Measurements from ENCODE around the gene TLCD3B. TPM values are rescaled to one million over a fixed set of nuclear protein-coding genes. Genes with fewer than 3 reads are reported as not detected.

TLCD3B gene
- total RNA-seq, 4 donors from 2014 or later: 0.27 TPM; not detected in 3

- intact Hi-C loops (cut with DNase I; ENCODE audit: low total_unique reads) (loop anchor here (10.0 kb wide), 1 partner anchor 544 kb away; the partner anchor contains the start of gene ZNF747), in situ Hi-C loops (cut with MboI; ENCODE audit: low sequenced_read_pairs in 4 of 4) (no loop called here)
- H3K36me3 ChIP-seq: peaks cover 0 to 80% of the 10 kb centered on the region in 2 donors
Measured at GRCh38 chr16:29990883-29991570, 40.0 kb downstream of the TLCD3B start.

GRCh38 chr16:29990034-29990433, 41.0 kb downstream of the TLCD3B start:
- ATAC-seq (no peak), DNase-seq (no peak)
- no peak overlapping the region for H3K27ac ChIP-seq
- in situ Hi-C loops (cut with MboI; ENCODE audit: low sequenced_read_pairs in 4 of 4): no loop called here
- TF ChIP-seq CTCF (IDR thresholded peaks at IDR 0.05 in 4 of 5, conservative IDR thresholded peaks at IDR 0.05 in 1 of 5) (no peak), POLR2A (IDR thresholded peaks at IDR 0.05) (no peak)
- H3K9me3 ChIP-seq: no peaks in the 10 kb centered on the region
- intact Hi-C loops (cut with DNase I; ENCODE audit: low total_unique reads): loop anchor here (10.0 kb wide), 1 partner anchor 545 kb away; the partner anchor contains the start of gene ZNF747
- no peaks in the 10 kb centered on the region for H3K27me3 ChIP-seq
- peaks cover 9 to 11% of the 10 kb centered on the region in 2 donors for H3K4me1 ChIP-seq
- peaks cover 0 to 90% of the 10 kb centered on the region in 2 donors for H3K36me3 ChIP-seq
- no peak overlapping the region for H3K4me3 ChIP-seq

More at GRCh38 chr16:29990883-29991570, 40.0 kb downstream of the TLCD3B start:
- no peak overlapping the region for H3K4me3 ChIP-seq
- no peak overlapping the region for H3K27ac ChIP-seq
- H3K27me3 ChIP-seq: no peaks in the 10 kb centered on the region
- H3K9me3 ChIP-seq: no peaks in the 10 kb centered on the region
- TF ChIP-seq POLR2A (IDR thresholded peaks at IDR 0.05) (no peak), CTCF (IDR thresholded peaks at IDR 0.05 in 4 of 5, conservative IDR thresholded peaks at IDR 0.05 in 1 of 5) (no peak)
- no peak for DNase-seq
- no peak for ATAC-seq
- peaks cover 11 to 14% of the 10 kb centered on the region in 2 donors for H3K4me1 ChIP-seq

GRCh38 chr16:29989111-29989858, 41.8 kb downstream of the TLCD3B start:
- Histone ChIP-seq H3K36me3 (peaks cover 0 to 98% of the 10 kb centered on the region in 2 donors), H3K9me3 (no peaks in the 10 kb centered on the region), H3K4me1 (peaks cover 3 to 4% of the 10 kb centered on the region in 2 donors), H3K4me3 (no peak overlapping the region), H3K27me3 (no peaks in the 10 kb centered on the region), H3K27ac (no peak overlapping the region)
- no peak for ATAC-seq
- in situ Hi-C loops (cut with MboI; ENCODE audit: low sequenced_read_pairs in 4 of 4) (no loop called here), intact Hi-C loops (cut with DNase I; ENCODE audit: low total_unique reads) (no loop called here)
- DNase-seq: no peak
- TF ChIP-seq POLR2A (IDR thresholded peaks at IDR 0.05) (no peak), CTCF (IDR thresholded peaks at IDR 0.05 in 4 of 5, conservative IDR thresholded peaks at IDR 0.05 in 1 of 5) (no peak)

GRCh38 chr16:29988346-29989075, 42.6 kb downstream of the TLCD3B start:
- Histone ChIP-seq H3K27me3 (no peaks in the 10 kb centered on the region), H3K27ac (no peak overlapping the region), H3K36me3 (peaks cover 0 to 100% of the 10 kb centered on the region in 2 donors), H3K4me3 (no peak overlapping the region), H3K9me3 (no peaks in the 10 kb centered on the region), H3K4me1 (peaks cover 0 to 3% of the 10 kb centered on the region in 2 donors)
- intact Hi-C loops (cut with DNase I; ENCODE audit: low total_unique reads): no loop called here
- ATAC-seq: no peak
- TF ChIP-seq CTCF (IDR thresholded peaks at IDR 0.05 in 4 of 5, conservative IDR thresholded peaks at IDR 0.05 in 1 of 5) (no peak), POLR2A (IDR thresholded peaks at IDR 0.05) (no peak)
- no peak for DNase-seq
- in situ Hi-C loops (cut with MboI; ENCODE audit: low sequenced_read_pairs in 4 of 4): no loop called here

Data from gastrocnemius medialis (tissue), 4 donors.